Suprapubic skin (tissue), 4 donors: ENCODE results near the gene PPA1.

ENCODE experiments used
- CTCF ChIP-seq, 2 donors: fragments of 200-600 bp in 1 of 2; fragments of 450-650 bp in 1 of 2; sonication (generic) in 1 of 2; IDR thresholded peaks; one replicate each; pipeline ENCODE4 v1.5.1; 2016 to 2019; ENCODE audit warnings: antibody characterized with exemption in 2 of 2, mild to moderate bottlenecking in 1 of 2, moderate library complexity in 1 of 2
- EP300 ChIP-seq: sonication (generic); formaldehyde crosslinking; IDR thresholded peaks from one replicate; pipeline ENCODE4 v1.6.1; 2017; ENCODE audit warnings: antibody characterized with exemption
- POLR2A ChIP-seq, 2 donors: fragments of 450-650 bp; IDR thresholded peaks; one replicate each; pipeline ENCODE4 v1.6.1; 2017; ENCODE audit warnings: antibody characterized with exemption in 2 of 2, mild to moderate bottlenecking in 2 of 2, moderate library complexity in 2 of 2
- POLR2AphosphoS5 ChIP-seq, 3 donors: sonication (generic); formaldehyde crosslinking; IDR thresholded peaks; one replicate each; pipeline ENCODE4 v1.6.1; 2017; ENCODE audit warnings: antibody characterized with exemption in 3 of 3

GRCh38 chr10:70190102-70190501 lies 43.1 kb downstream of the PPA1 start:
- TF ChIP-seq POLR2A (IDR thresholded peaks at IDR 0.05) (no peak), CTCF (IDR thresholded peaks at IDR 0.05) (no peak), POLR2AphosphoS5 (IDR thresholded peaks at IDR 0.05) (no peak), EP300 (no peak)
